ENCODE measurements around the gene DPP10.

Gene DPP10

GRCh38 chr2:114880046-114880445, 437.6 kb downstream of the DPP10 start:
- H3K4me3 ChIP-seq (replicated peaks in 1 of 2; ENCODE audit: low read depth in 2 of 2, low read length in 2 of 2), result no peak overlapping the region
- TF ChIP-seq, protein P1, sequence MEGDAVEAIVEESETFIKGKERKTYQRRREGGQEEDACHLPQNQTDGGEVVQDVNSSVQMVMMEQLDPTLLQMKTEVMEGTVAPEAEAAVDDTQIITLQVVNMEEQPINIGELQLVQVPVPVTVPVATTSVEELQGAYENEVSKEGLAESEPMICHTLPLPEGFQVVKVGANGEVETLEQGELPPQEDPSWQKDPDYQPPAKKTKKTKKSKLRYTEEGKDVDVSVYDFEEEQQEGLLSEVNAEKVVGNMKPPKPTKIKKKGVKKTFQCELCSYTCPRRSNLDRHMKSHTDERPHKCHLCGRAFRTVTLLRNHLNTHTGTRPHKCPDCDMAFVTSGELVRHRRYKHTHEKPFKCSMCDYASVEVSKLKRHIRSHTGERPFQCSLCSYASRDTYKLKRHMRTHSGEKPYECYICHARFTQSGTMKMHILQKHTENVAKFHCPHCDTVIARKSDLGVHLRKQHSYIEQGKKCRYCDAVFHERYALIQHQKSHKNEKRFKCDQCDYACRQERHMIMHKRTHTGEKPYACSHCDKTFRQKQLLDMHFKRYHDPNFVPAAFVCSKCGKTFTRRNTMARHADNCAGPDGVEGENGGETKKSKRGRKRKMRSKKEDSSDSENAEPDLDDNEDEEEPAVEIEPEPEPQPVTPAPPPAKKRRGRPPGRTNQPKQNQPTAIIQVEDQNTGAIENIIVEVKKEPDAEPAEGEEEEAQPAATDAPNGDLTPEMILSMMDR (IDR thresholded peaks at IDR 0.05; ENCODE audit: low read depth, low read length), result no peak
- DNase-seq (ENCODE audit: low read depth in 2 of 2), result no peak

- no peak for DNase-seq (ENCODE audit: low read depth in 2 of 2)
- TF ChIP-seq, protein P1 (IDR thresholded peaks at IDR 0.05; ENCODE audit: low read depth, low read length), result no peak
Measured at GRCh38 chr2:114919985-114920384, 477.5 kb downstream of the DPP10 start.

DNA sequence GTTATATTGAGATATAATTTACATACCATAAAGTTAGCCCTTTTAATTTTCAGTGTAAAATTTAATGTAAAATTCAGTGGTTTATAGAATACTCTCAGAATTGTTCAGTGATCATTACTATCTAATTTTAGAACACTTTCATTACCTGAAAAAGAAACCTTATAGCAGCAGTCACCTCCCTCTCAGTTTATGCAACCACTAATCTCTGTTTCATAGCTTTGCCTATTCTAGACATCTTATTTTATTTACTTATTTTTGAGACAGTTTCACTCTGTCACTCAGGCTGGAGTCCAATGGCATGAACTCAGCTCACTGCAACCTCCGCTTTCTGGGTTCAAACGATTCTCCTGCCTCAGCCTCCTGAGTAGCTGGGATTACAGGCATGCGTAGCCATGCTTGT, 479.6 kb downstream of the DPP10 start:
- H3K4me3 ChIP-seq (replicated peaks in 1 of 2; ENCODE audit: low read depth in 2 of 2, low read length in 2 of 2), result no peak overlapping the region
- TF ChIP-seq, protein P1 (IDR thresholded peaks at IDR 0.05; ENCODE audit: low read depth, low read length), result no peak

More at GRCh38 chr2:114919985-114920384, 477.5 kb downstream of the DPP10 start:
- H3K4me3 ChIP-seq (replicated peaks in 1 of 2; ENCODE audit: low read depth in 2 of 2, low read length in 2 of 2), result no peak overlapping the region

DNA sequence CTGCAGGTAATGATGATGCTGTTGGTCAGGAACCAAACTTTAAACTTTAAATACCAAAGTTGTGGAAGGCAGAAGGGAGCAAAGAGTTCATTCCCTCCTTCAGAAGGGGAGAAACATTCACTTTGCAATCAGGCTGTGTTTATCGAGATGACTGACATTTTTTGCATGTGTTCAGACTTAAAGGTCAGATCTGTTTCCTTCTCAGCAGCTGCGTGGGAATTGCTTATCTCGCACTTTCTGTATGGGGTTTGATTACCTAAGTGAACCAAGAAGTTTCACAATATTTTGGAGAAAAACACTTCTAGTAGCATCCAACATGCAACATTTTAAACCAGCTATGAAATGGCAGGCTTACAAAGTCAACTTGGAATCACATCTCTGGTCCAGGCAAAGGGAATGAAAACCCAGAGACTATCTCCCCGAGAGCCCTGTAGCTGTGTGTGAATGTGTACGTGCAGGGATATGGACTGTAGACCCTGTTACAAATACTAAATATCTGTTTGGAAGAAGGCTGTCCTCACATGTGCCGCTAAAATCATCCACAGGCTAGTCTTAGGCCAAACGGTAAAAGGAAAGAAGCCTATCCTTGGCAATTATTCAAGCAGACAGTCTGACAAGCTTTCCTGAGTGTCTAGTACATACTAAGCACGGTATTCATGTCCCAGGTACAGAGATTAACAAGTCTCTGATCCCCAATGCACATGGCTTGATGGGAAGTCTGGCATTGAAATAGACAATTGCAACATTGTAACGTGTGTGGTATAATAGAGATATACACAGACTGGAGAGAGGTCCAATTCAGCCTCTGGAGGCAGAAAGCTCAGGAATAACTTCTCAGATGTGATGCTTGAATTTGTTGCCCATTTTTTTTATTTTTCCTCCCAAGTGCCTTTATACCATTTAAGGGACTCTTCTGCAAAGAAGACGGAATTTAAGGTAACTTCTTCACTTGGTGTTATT, 483.1 kb downstream of the DPP10 start:
- TF ChIP-seq, protein P1 (IDR thresholded peaks at IDR 0.05; ENCODE audit: low read depth, low read length), result no peak
- H3K4me3 ChIP-seq (replicated peaks in 1 of 2; ENCODE audit: low read depth in 2 of 2, low read length in 2 of 2), result no peak overlapping the region
- DNase-seq (ENCODE audit: low read depth in 2 of 2), result no peak

More for the DNA sequence above, 479.6 kb downstream of the DPP10 start:
- DNase-seq (ENCODE audit: low read depth in 2 of 2), result no peak

DNA sequence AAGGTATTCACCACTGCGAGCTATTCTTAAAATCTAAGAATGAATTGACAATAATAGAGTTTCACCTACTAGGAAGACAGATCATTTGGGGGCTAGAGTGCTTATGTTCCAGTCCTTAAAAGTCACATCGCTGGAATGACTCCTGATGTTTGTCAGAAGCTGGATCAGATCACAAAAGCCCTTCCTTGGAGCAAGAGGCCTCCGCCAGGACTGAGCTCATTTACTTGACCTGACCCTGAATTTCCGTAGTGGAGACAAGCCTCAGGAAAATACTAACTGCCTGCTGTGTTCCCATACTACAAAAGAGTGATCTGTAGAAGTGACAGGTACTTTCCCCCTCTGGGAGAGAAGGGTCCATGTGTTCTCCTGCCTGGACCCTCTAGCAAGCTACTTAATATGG, 483.9 kb downstream of the DPP10 start:
- DNase-seq (ENCODE audit: low read depth in 2 of 2), result no peak
- TF ChIP-seq, protein P1 (IDR thresholded peaks at IDR 0.05; ENCODE audit: low read depth, low read length), result no peak
- no peak overlapping the region for H3K4me3 ChIP-seq (replicated peaks in 1 of 2; ENCODE audit: low read depth in 2 of 2, low read length in 2 of 2)

DNA sequence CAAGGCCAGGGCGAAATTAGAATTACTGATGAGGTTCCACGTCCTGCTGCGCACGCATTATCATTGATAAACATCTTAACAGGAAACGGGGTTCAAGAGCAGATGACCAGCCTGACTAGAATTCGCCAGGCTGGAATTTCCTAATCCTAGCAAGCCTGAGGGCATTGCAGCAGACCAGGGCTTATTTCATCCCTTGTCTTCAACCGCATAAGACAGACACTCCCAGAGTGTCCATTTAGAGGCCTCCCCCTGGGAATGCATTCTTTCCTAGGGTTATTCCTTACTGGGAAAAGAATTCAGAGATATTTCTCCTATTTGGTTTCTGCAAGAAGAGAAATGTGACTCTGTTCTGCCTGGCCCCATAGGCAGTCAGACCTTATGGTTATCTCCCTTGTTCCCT, 486.8 kb downstream of the DPP10 start:
- DNase-seq (ENCODE audit: low read depth in 2 of 2), result no peak
- TF ChIP-seq, protein P1 (IDR thresholded peaks at IDR 0.05; ENCODE audit: low read depth, low read length), result no peak
- no peak overlapping the region for H3K4me3 ChIP-seq (replicated peaks in 1 of 2; ENCODE audit: low read depth in 2 of 2, low read length in 2 of 2)

Data from cardiac fibroblast (primary cell).